ENCODE measurements around the gene XPR1.
A peak's percentile ranks its signal among the peaks of the same experiment; 100 is the strongest.

XPR1 gene

GRCh38 chr1:180923021-180923841, 291.4 kb downstream of the XPR1 start:
- peak; percentile 15 for DNase-seq (ENCODE audit: low read depth)
- H3K4me3 ChIP-seq (replicated peaks; ENCODE audit: low read depth, low read length), result no peak overlapping the region
- TF ChIP-seq CTCF (IDR thresholded peaks at IDR 0.05; ENCODE audit: low read length, missing control alignments), result no peak

GRCh38 chr1:180923887-180924286, 292.1 kb downstream of the XPR1 start:
- no peak for DNase-seq (ENCODE audit: low read depth)
- no peak overlapping the region for H3K4me3 ChIP-seq (replicated peaks; ENCODE audit: low read depth, low read length)
- TF ChIP-seq CTCF (IDR thresholded peaks at IDR 0.05; ENCODE audit: low read length, missing control alignments), result no peak

GRCh38 chr1:180924939-180925338, 293.1 kb downstream of the XPR1 start:
- TF ChIP-seq CTCF (IDR thresholded peaks at IDR 0.05; ENCODE audit: low read length, missing control alignments), result no peak

GRCh38 chr1:180925471-180926051, 293.7 kb downstream of the XPR1 start:
- no peak overlapping the region for H3K4me3 ChIP-seq (replicated peaks; ENCODE audit: low read depth, low read length)
- DNase-seq (ENCODE audit: low read depth), result no peak
- no peak for TF ChIP-seq CTCF (IDR thresholded peaks at IDR 0.05; ENCODE audit: low read length, missing control alignments)

More at GRCh38 chr1:180924939-180925338, 293.1 kb downstream of the XPR1 start:
- H3K4me3 ChIP-seq (replicated peaks; ENCODE audit: low read depth, low read length), result no peak overlapping the region
- no peak for DNase-seq (ENCODE audit: low read depth)

- peak; percentile 68 for DNase-seq (ENCODE audit: low read depth)
- no peak overlapping the region for H3K4me3 ChIP-seq (replicated peaks; ENCODE audit: low read depth, low read length)
- no peak for TF ChIP-seq CTCF (IDR thresholded peaks at IDR 0.05; ENCODE audit: low read length, missing control alignments)
Observed at GRCh38 chr1:180926164-180926981, 294.6 kb downstream of the XPR1 start.

GRCh38 chr1:180927348-180927747, 295.5 kb downstream of the XPR1 start:
- DNase-seq (ENCODE audit: low read depth), result no peak

More at GRCh38 chr1:180927348-180927747, 295.5 kb downstream of the XPR1 start:
- TF ChIP-seq CTCF (IDR thresholded peaks at IDR 0.05; ENCODE audit: low read length, missing control alignments), result no peak
- no peak overlapping the region for H3K4me3 ChIP-seq (replicated peaks; ENCODE audit: low read depth, low read length)

Measured in fibroblast of pulmonary artery (primary cell).